Amygdala (tissue), 56 donors: ENCODE measurements around the gene ATG2A.
"Not testable (repeated sequence)": the region's sequence is repeated elsewhere in the genome, so short reads cannot be mapped to it uniquely, and the experiment has no call there.

ENCODE experiments used
- DNase-seq, 56 donors: peaks; one replicate each; lab custom pipeline; 2025; lab: John Stamatoyannopoulos, UW

Gene ATG2A

GRCh38 chr11:64846998-64847666 is 69.9 kb downstream of the ATG2A start:
- peak in 55 of 56 donors; percentile 13 to 90 (median 76) for DNase-seq

GRCh38 chr11:64845776-64846129 is 71.3 kb downstream of the ATG2A start:
- not testable (repeated sequence) for DNase-seq

GRCh38 chr11:64845129-64845775 is 71.8 kb downstream of the ATG2A start:
- no peak for DNase-seq
